CD14-positive monocyte (primary cell): ENCODE results near the gene SYNCRIP. TPM values are rescaled to one million over a fixed set of nuclear protein-coding genes. Genes with fewer than 3 reads are reported as not detected.

Source experiments
- DNase-seq, 3 donors: peaks; one replicate each; pipeline ENCODE4 v3.0.0-alpha.2; 2011 to 2022
- H2AFZ ChIP-seq: 2 replicates; pipeline ENCODE4 v1.6.0; 2012; ENCODE audit warnings: mild to moderate bottlenecking, low read depth, low read length, inconsistent platforms; ENCODE audit not compliant: insufficient read depth, poor library complexity, severe bottlenecking
- H3K27ac ChIP-seq, 2 donors: 1 replicate in 1 of 2; 2 replicates in 1 of 2; pipeline ENCODE4 v1.5.1; 2012 to 2013; ENCODE audit warnings: low read length in 2 of 2, control low read depth in 1 of 2, inconsistent platforms in 1 of 2, low read depth in 1 of 2, mild to moderate bottlenecking in 1 of 2
- H3K27me3 ChIP-seq, 2 donors: one replicate each; pipeline versions ENCODE4 v1.6.0 to v1.6.1; 2011 to 2013; ENCODE audit warnings: low read length in 2 of 2; ENCODE audit not compliant: control insufficient read depth in 2 of 2, insufficient read depth in 2 of 2
- H3K36me3 ChIP-seq, 2 donors: replicated peaks in 1 of 2; 1 replicate in 1 of 2; 2 replicates in 1 of 2; pipeline versions ENCODE4 v1.5.1 to v1.6.1; 2012 to 2013; ENCODE audit warnings: low read length in 2 of 2, control low read depth in 1 of 2, inconsistent platforms in 1 of 2, mild to moderate bottlenecking in 1 of 2; ENCODE audit not compliant: insufficient read depth in 2 of 2, control insufficient read depth in 1 of 2
- H3K4me1 ChIP-seq, 2 donors: 1 replicate in 1 of 2; 2 replicates in 1 of 2; pipeline versions ENCODE4 v1.5.1 to v1.6.1; 2012 to 2013; ENCODE audit warnings: low read length in 2 of 2, control low read depth in 1 of 2, inconsistent platforms in 1 of 2, mild to moderate bottlenecking in 1 of 2, moderate library complexity in 1 of 2; ENCODE audit not compliant: insufficient read depth in 2 of 2, control insufficient read depth in 1 of 2
- H3K4me2 ChIP-seq: replicated peaks from 2 replicates; pipeline ENCODE3; 2012; ENCODE audit warnings: low read length, moderate library complexity, mild to moderate bottlenecking; ENCODE audit not compliant: poor library complexity, severe bottlenecking; ENCODE audit errors: extremely low read depth
- H3K4me3 ChIP-seq, 3 experiments: fragments of 200-600 bp in 1 of 3; sonication (generic) in 1 of 3; replicated peaks in 1 of 3; 1 replicate in 2 of 3; 2 replicates in 1 of 3; pipeline ENCODE4 v1.5.1; 2011 to 2013; ENCODE audit warnings: low read length in 3 of 3, mild to moderate bottlenecking in 3 of 3, control low read depth in 2 of 3, low read depth in 2 of 3, inconsistent platforms in 1 of 3, moderate library complexity in 1 of 3
- H3K79me2 ChIP-seq: 2 replicates; pipeline ENCODE4 v1.6.0; 2012; ENCODE audit warnings: mild to moderate bottlenecking, control low read depth, inconsistent platforms, low read length, moderate library complexity; ENCODE audit not compliant: insufficient read depth
- H3K9ac ChIP-seq: 2 replicates; pipeline ENCODE4 v1.6.0; 2017; ENCODE audit warnings: low read length, mild to moderate bottlenecking; ENCODE audit not compliant: insufficient read depth, poor library complexity, severe bottlenecking
- H3K9me3 ChIP-seq, 2 donors: replicated peaks in 1 of 2; 1 replicate in 1 of 2; 2 replicates in 1 of 2; pipeline versions ENCODE4 v1.5.1 to v1.6.1; 2012 to 2013; ENCODE audit warnings: low read length in 2 of 2, control low read depth in 1 of 2; ENCODE audit not compliant: control insufficient read depth in 1 of 2, insufficient read depth in 1 of 2
- H4K20me1 ChIP-seq: 2 replicates; pipeline ENCODE4 v1.6.0; 2012; ENCODE audit warnings: mild to moderate bottlenecking, low read length, control low read depth, moderate library complexity; ENCODE audit not compliant: insufficient read depth
- H3K27ac Mint-ChIP-seq, 7 donors: one replicate each; pipeline ENCODE4 v1.8.0; 2020; ENCODE audit warnings: mild to moderate bottlenecking in 7 of 7, mixed read lengths in 7 of 7, moderate library complexity in 6 of 7, inconsistent platforms in 2 of 7
- H3K27me3 Mint-ChIP-seq, 3 donors: one replicate each; pipeline ENCODE4 v1.8.0; 2021 to 2022; ENCODE audit warnings: low read depth in 3 of 3, mild to moderate bottlenecking in 3 of 3, mixed read lengths in 3 of 3, moderate library complexity in 3 of 3, inconsistent platforms in 1 of 3
- H3K36me3 Mint-ChIP-seq, 2 donors: one replicate each; pipeline ENCODE4 v1.8.0; 2020; ENCODE audit warnings: mixed read lengths in 2 of 2, inconsistent platforms in 1 of 2, mild to moderate bottlenecking in 1 of 2
- H3K4me1 Mint-ChIP-seq: one replicate; pipeline ENCODE4 v1.8.0; 2020; ENCODE audit warnings: mild to moderate bottlenecking, mixed read lengths
- H3K4me3 Mint-ChIP-seq, 2 donors: one replicate each; pipeline ENCODE4 v1.8.0; 2020; ENCODE audit warnings: mild to moderate bottlenecking in 2 of 2, mixed read lengths in 2 of 2, moderate library complexity in 1 of 2
- H3K9me3 Mint-ChIP-seq, 7 donors: one replicate each; pipeline ENCODE4 v1.8.0; 2020 to 2022; ENCODE audit warnings: mixed read lengths in 7 of 7, mild to moderate bottlenecking in 6 of 7, moderate library complexity in 6 of 7, inconsistent platforms in 2 of 7
- WGBS: methylation state at CpG from one replicate; pipeline ENCODE4 v1.1.5; 2013; ENCODE audit warnings: missing lambda C conversion rate; ENCODE audit not compliant: insufficient coverage; 5-methylcytosine and 5-hydroxymethylcytosine counted together
- intact Hi-C, 2 donors: fragments of 100-400 bp; cut with micrococcal nuclease; formaldehyde crosslinking; loops; one replicate each; pipeline versions ENCODE4 v1.15.0 to v1.15.1; 2023
- polyA plus RNA-seq, 3 donors: library from polyadenylated mRNA; depleted of rRNA in 1 of 3; unstranded in 2 of 3; stranded (reverse) in 1 of 3; fragments of 300-500 nt in 2 of 3; fragments of >200 nt in 1 of 3; fragmentation: Illumina TruSeq in 2 of 3; gene quantifications; 1 replicate in 2 of 3; 2 replicates in 1 of 3; pipeline ENCODE4 v1.2.3, GENCODE V29; 2012 to 2021
- TF ChIP-seq, protein P1 (sequence below): fragments of 200-600 bp; IDR thresholded peaks from one replicate; pipeline ENCODE4 v1.8.0; 2022; ENCODE audit warnings: antibody characterized with exemption, mild to moderate bottlenecking

Gene SYNCRIP
- polyA plus RNA-seq, 3 donors: 11.1 to 41.4 (median 36.6) TPM

- H3K27ac ChIP-seq: peak overlapping the region; percentile 83 to 89
- H3K27me3 Mint-ChIP-seq: no peaks in the 10 kb centered on the region
- peak overlapping the region; percentile 92 to 97 (median 92) for H3K4me3 ChIP-seq
- no peaks in the 10 kb centered on the region for H3K9me3 ChIP-seq
- peaks cover 4 to 8% of the 10 kb centered on the region in 2 donors for H3K36me3 Mint-ChIP-seq
- peaks cover 40 to 49% of the 10 kb centered on the region in 2 donors for H3K4me1 ChIP-seq
- peak overlapping the region; percentile 96 to 99 for H3K4me3 Mint-ChIP-seq
- peak overlapping the region; percentile 77 for H3K9ac ChIP-seq
- peak; percentile 99 to 100 (median 99) for DNase-seq
- peak overlapping the region; percentile 98 for H2AFZ ChIP-seq
- peak overlapping the region; percentile 84 for H3K4me2 ChIP-seq
- intact Hi-C loops: loop anchor here (1.0 to 10.0 kb wide), 6 partner anchors 36 to 1728 kb away; partner anchors contain the start of genes CFAP206 (in 1 of the 2), SNX14 (in 1 of the 2) and SYNCRIP (in 1 of the 2)
- H3K4me1 Mint-ChIP-seq: peaks cover 47% of the 10 kb centered on the region
- no peaks in the 10 kb centered on the region for H3K27me3 ChIP-seq
- H3K27ac Mint-ChIP-seq: peak overlapping the region; percentile 94 to 97 (median 96)
- H3K9me3 Mint-ChIP-seq: peaks cover 0 to 3% (median 0%) of the 10 kb centered on the region in 7 donors
- peaks cover 58% of the 10 kb centered on the region for H3K79me2 ChIP-seq
- TF ChIP-seq, protein P1, sequence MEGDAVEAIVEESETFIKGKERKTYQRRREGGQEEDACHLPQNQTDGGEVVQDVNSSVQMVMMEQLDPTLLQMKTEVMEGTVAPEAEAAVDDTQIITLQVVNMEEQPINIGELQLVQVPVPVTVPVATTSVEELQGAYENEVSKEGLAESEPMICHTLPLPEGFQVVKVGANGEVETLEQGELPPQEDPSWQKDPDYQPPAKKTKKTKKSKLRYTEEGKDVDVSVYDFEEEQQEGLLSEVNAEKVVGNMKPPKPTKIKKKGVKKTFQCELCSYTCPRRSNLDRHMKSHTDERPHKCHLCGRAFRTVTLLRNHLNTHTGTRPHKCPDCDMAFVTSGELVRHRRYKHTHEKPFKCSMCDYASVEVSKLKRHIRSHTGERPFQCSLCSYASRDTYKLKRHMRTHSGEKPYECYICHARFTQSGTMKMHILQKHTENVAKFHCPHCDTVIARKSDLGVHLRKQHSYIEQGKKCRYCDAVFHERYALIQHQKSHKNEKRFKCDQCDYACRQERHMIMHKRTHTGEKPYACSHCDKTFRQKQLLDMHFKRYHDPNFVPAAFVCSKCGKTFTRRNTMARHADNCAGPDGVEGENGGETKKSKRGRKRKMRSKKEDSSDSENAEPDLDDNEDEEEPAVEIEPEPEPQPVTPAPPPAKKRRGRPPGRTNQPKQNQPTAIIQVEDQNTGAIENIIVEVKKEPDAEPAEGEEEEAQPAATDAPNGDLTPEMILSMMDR: no peak
- H4K20me1 ChIP-seq: peaks cover 41% of the 10 kb centered on the region
- WGBS: under 1% methylated on average over 70 of the region's 82 CpGs
- peaks cover 0 to 12% of the 10 kb centered on the region in 2 donors for H3K36me3 ChIP-seq
Measured at GRCh38 chr6:85678602-85679444, 36.1 kb upstream of the SYNCRIP start.

DNA sequence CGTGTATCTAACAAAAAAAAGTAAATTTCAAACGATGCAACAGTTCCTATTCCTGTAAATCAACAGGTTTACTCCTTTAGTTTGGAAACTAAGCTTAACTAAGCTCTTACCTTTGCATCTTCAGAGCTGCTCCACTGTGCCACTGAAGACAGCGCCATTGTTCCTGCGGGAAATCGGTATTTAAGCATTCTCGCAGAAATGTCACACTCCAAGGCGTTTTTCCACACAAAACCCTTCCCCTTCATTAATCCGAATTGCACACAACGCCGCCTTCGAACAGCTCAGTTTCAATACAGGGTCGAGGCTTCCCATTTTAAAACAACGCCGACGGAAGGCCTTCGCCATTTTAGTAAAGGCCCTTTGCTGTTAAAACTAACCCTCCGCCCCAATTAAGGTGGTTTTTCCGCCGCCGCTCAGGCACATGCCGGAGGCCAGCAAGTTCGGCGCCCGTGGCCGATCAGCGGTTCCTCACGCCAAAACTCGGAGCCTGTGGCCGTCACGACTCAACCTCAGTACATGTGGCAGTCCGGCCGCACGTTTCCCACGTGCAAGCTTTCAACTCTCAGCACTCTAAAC is 35.4 kb upstream of the SYNCRIP start:
- intact Hi-C loops: loop anchor here (1.0 to 10.0 kb wide), 6 partner anchors 35 to 1729 kb away; partner anchors contain the start of genes CFAP206 (in 1 of the 2), SNX14 (in 1 of the 2) and SYNCRIP (in 1 of the 2)
- no peaks in the 10 kb centered on the region for H3K27me3 ChIP-seq
- peaks cover 8 to 9% of the 10 kb centered on the region in 2 donors for H3K36me3 Mint-ChIP-seq
- peaks cover 0 to 19% of the 10 kb centered on the region in 2 donors for H3K36me3 ChIP-seq
- H4K20me1 ChIP-seq: peaks cover 48% of the 10 kb centered on the region
- no peaks in the 10 kb centered on the region for H3K27me3 Mint-ChIP-seq
- H3K4me1 ChIP-seq: peaks cover 40 to 49% of the 10 kb centered on the region in 2 donors
- H2AFZ ChIP-seq: peak overlapping the region; percentile 42
- peak overlapping the region; percentile 96 to 99 for H3K4me3 Mint-ChIP-seq
- WGBS: under 1% methylated on average over 33 of the region's 34 CpGs
- H3K4me2 ChIP-seq: peak overlapping the region; percentile 84
- peaks cover 53% of the 10 kb centered on the region for H3K4me1 Mint-ChIP-seq
- H3K27ac Mint-ChIP-seq: peak overlapping the region; percentile 94 to 97 (median 96)
- peak overlapping the region; percentile 83 to 89 for H3K27ac ChIP-seq
- H3K9me3 Mint-ChIP-seq: peaks cover 0 to 3% (median 0%) of the 10 kb centered on the region in 7 donors
- peaks cover 65% of the 10 kb centered on the region for H3K79me2 ChIP-seq
- H3K9ac ChIP-seq: peak overlapping the region; percentile 77
- peak overlapping the region; percentile 92 to 97 (median 92) for H3K4me3 ChIP-seq
- TF ChIP-seq, protein P1: no peak
- no peaks in the 10 kb centered on the region for H3K9me3 ChIP-seq
- DNase-seq: no peak
